GM04503 (cell line): ENCODE measurements around the gene CHSY1.
"Not testable (repeated sequence)": the region's sequence is repeated elsewhere in the genome, so short reads cannot be mapped to it uniquely, and the experiment has no call there.

ENCODE experiments used
- DNase-seq: peaks from one replicate; pipeline ENCODE4 v3.0.0-alpha.2; 2012; ENCODE audit warnings: low read depth

Gene CHSY1, protein sequence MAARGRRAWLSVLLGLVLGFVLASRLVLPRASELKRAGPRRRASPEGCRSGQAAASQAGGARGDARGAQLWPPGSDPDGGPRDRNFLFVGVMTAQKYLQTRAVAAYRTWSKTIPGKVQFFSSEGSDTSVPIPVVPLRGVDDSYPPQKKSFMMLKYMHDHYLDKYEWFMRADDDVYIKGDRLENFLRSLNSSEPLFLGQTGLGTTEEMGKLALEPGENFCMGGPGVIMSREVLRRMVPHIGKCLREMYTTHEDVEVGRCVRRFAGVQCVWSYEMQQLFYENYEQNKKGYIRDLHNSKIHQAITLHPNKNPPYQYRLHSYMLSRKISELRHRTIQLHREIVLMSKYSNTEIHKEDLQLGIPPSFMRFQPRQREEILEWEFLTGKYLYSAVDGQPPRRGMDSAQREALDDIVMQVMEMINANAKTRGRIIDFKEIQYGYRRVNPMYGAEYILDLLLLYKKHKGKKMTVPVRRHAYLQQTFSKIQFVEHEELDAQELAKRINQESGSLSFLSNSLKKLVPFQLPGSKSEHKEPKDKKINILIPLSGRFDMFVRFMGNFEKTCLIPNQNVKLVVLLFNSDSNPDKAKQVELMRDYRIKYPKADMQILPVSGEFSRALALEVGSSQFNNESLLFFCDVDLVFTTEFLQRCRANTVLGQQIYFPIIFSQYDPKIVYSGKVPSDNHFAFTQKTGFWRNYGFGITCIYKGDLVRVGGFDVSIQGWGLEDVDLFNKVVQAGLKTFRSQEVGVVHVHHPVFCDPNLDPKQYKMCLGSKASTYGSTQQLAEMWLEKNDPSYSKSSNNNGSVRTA

DNA sequence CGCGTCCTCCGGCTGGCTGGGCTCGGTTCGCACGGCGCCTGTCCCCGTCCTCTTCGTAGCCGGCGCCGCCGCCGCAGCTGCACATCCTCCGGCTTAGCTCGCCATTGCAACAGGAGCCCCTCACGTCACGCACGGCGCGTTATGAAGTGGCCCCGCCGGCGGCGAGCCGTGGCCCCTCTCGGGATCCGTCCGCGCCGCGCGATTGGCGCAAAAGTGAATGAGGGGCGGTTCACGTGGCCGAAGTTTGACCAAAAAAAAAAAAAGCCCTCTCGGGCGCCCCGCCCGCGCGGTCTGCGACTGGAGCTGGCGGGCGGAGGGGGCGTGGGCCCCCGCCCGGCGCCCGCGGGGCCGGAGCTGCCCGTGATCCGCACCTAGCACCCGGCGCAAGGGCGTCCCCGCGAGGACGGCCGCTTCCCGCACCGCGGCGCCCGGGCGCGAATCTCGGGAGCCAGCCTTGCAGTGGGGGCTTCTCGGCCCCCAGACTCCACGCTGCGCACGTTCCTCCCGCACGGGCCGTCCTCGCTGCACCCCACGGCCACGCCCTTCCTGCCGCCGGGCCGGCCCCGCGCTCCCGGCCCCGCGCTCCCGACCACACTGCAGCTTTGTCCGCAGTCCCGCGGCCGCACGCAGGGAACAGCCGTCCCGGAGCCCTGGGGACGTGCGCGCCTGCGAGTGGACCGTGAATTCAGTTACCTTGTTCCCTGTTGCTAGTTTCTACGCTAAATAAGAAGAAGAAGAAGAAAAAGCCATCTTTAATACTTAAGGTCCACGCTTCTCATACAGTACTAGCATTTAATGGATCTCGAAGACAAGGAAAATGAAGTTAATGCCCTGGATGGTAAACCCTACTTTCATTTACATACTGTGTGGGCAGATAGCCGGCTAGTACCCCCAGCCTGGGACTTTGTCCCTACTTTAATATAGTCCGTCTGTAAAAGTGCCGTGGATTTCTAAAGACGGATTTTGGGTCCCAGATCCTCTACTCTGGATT, at the start of gene CHSY1:
Gene CHSY1 (minus strand): TSS at position 219 of the 991 bp plus-strand sequence. CDS start 592 bp downstream, outside the sequence.
- DNase-seq, result peak; percentile 64

- DNase-seq, result no peak
Observed at GRCh38 chr15:101296418-101297405, 44.9 kb upstream of the CHSY1 start.

- DNase-seq, result no peak
Observed at GRCh38 chr15:101295607-101296161, 43.8 kb upstream of the CHSY1 start.

GRCh38 chr15:101294731-101295606, 43.1 kb upstream of the CHSY1 start, which contains the start of gene SNRPA1:
Gene SNRPA1, minus strand, starts transcription at chr15:101295248. Its CDS starts 70 bp downstream, at chr15:101295178.
- peak; percentile 63 for DNase-seq

GRCh38 chr15:101293122-101293521, 41.3 kb upstream of the CHSY1 start:
- no peak for DNase-seq

DNA sequence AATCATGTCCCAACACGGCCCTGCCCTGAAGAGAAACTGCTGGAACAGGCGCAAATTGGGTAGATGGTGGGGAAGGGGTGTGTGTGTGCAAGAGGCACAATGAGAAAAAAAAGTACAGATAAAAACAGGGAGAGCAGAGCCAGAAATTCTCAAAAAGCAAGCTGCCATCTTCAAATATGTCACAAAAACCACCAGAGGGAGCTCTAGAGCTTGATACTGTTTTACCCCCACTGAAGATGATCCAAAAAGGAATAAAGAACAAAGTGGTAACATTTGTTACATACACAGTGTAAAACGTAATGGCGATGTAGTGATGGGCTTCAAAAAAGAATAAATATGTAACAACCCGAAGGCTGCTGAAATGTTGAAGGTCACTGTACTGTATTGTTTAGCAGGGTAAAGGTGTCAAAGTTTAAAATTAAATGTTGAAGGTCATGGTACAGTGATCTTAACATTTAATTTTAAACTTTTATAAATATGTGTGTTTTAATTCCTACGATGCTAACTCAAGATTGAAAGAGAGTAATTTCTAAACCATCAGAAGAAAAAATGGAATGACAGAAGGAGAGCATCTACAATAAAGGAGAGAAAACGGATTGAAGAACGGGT, 37.2 kb upstream of the CHSY1 start:
- DNase-seq, result no peak

DNA sequence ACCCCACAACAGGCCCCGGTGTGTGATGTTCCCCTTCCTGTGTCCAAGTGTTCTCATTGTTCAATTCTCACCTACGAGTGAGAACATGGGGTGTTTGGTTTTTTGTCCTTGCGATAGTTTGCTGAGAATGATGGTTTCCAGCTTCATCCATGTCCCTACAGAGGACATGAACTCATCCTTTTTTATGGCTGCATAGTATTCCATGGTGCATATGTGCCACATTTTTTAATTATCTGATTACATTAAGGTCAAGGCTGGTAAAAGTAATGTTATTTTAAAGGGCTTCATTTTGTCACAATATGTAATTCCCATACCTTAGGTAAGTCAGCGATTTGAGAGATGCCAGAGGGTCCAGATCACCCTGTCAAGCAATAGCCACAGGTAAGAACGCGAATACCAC, 35.5 kb upstream of the CHSY1 start:
- not testable (repeated sequence) for DNase-seq

GRCh38 chr15:101286471-101287114, 34.7 kb upstream of the CHSY1 start:
- no peak for DNase-seq

- DNase-seq, result no peak
Observed at GRCh38 chr15:101283931-101284330, 32.1 kb upstream of the CHSY1 start.

DNA sequence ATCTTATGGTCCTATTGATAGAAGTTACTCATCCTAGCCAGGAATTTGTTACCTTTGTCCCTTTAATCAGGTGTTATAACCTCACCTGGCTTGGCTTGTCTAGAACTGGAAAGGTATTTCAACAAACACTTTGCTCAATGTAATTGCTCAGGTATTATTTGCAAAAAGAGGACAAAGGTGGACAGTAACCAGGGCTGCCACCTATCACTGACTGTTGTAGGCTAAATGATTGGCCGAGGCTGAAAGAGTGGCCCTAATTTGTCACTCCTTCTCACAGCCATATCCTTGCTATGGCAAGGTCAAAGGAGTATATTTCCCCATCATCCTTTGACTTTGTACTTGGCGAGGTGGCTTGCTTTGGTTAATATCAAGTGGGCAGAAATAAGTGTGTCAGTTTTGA, 28.2 kb upstream of the CHSY1 start:
- DNase-seq, result no peak

DNA sequence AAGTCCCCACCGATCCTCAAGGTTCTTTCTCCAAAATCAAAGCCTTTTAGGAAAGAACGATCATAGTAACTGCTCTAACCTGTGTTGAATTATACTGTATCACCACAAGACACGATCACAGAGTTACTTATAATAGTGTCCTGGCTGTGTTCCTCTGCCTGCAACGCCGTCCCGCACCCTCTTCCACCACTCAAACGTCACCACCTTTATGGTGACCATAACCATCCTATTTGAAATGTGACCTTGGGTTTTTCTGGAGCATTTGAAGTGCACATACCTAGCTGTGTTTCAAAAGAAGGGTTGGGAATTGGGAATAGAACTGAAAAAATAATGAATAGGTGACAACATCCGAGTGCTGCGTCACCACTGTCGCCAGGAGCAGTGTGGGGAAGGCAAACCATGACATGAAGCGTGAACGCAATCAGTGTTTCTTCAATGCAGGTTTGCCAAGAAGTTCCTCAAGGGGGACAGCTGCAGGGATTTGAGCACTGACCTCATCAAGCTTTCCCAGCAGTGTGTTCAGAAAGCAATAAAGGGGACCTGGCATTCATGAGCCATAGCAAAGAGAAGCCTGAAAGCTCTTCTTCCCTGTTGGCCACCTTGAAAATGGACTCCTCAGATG, 26.2 kb upstream of the CHSY1 start:
- DNase-seq, result no peak

DNA sequence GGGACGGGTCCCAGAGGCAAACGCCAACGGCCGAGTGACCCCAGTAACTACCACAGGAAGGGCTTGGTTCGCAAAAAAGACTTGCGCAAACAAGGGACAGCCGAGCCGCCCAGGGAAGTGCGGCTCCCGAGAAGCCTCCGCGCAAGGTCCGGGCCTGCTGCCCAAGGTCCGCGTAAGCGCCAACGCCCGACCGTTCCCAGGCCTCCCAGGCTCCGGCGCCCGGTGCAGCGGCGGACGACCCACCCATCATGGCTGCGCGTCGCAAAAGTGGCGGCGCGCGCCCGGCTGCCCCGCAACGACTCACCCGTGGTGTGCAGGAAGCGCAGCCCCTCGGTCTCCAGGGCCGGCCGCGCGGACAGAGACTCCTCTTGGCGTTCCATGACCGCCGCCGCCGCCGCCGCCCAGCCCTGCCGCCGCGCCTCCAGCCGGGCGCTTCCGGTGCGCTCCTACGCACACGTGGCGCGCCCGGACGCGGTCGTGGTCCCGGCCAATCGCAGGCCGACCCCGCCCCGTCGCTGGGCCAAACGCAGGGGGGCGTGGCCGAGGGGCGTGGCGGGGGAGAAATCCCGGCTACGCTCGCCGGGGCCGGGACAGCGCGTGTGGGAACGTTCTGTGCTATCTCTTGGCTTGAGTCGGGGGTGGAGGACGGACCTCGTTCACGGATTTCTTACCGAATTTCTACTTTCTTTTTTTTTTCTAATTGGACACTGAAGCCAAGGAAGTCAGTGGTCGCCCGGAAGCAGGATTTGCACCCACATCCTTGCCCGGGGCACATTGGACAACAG, 25.4 kb upstream of the CHSY1 start, which contains the start of gene SELENOS:
Gene SELENOS (minus strand): TSS at position 448 of the 785 bp plus-strand sequence. CDS start 68 bp downstream, at position 380.
- no peak for DNase-seq

DNA sequence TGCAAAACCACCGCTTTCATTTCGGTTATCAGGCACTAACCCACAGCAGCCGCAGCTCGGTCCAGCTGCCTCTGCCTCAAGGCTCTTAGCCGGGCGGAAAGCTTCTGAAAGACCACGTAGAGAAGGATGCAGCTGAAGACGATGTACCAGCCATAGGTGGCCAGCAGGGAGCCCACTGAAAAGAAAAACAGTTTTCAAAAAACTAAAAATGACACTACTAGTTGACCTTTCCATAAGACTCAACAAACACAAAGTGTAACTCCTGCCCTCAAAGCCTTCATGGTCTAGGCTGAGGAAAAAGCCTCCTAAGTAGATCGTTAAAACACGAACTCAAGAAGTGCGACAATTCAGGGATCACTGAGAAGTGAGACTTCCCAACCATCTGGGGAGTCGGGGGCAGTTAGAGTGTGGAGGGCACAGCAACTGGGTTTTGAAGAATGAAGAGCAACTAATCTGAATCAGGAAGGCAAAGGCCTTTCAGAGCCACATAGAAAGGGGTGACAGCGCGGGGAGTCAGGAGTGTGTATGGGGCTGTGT, 24.7 kb upstream of the CHSY1 start:
- DNase-seq, result no peak

GRCh38 chr15:101275018-101275417, 23.2 kb upstream of the CHSY1 start:
- no peak for DNase-seq

- DNase-seq, result no peak
Observed at GRCh38 chr15:101273534-101273933, 21.7 kb upstream of the CHSY1 start.

DNA sequence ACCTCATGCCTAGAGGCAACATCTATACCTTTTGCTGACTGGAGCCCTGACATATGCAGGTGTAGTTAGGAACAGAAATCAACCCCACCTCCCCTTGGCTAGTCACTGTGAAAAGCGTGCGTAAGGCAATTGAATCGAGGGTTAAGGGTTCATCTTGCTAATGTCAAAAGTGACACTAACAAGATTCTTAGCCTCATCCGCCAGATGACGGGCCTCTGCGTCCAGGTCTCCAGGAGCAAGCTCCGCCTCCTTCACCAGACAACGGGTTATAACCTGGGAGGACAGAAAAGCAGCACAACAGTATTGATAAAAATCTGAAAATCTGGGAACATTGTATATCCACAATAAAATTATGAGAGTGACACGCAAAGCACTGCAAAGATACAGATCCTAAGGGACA, 20.7 kb upstream of the CHSY1 start:
- no peak for DNase-seq
